Mononuclear cell (primary cell): ENCODE results near the gene PNLIPRP3. TPM values are rescaled to one million over a fixed set of nuclear protein-coding genes. Genes with fewer than 3 reads are reported as not detected.
"Not testable (repeated sequence)": the region's sequence is repeated elsewhere in the genome, so short reads cannot be mapped to it uniquely, and the experiment has no call there.

Source experiments
- H3K27me3 ChIP-seq: 2 replicates; pipeline ENCODE4 v1.6.0; 2011; ENCODE audit warnings: low read length, control low read depth; ENCODE audit not compliant: insufficient read depth
- H3K4me1 ChIP-seq: 2 replicates; pipeline ENCODE4 v1.5.1; 2011; ENCODE audit warnings: mild to moderate bottlenecking, low read length, control low read depth; ENCODE audit not compliant: insufficient read depth
- H3K4me3 ChIP-seq: 2 replicates; pipeline ENCODE4 v1.5.1; 2011; ENCODE audit warnings: mild to moderate bottlenecking, low read length, moderate library complexity
- H3K9me3 ChIP-seq: 2 replicates; pipeline ENCODE4 v1.5.1; 2011; ENCODE audit warnings: low read depth, mild to moderate bottlenecking, control low read depth, low read length
- total RNA-seq: library from RNA; depleted of rRNA; stranded (reverse); fragments of >200 nt; gene quantifications from one replicate; pipeline ENCODE4 v1.2.3, GENCODE V29; 2012

The PNLIPRP3 gene
- not detected for total RNA-seq

- Histone ChIP-seq H3K9me3 (no peaks in the 10 kb centered on the region), H3K4me3 (no peak within 1 kb of the TSS), H3K4me1 (no peaks in the 10 kb centered on the region), H3K27me3 (no peaks in the 10 kb centered on the region)
These were observed at the start of gene PNLIPRP3 for GRCh38 chr10:116427671-116428070. TSS of gene PNLIPRP3 (plus strand) at chr10:116427847. CDS start at chr10:116428013, 166 bp downstream.

- Histone ChIP-seq H3K4me3 (no peak overlapping the region), H3K27me3 (no peaks in the 10 kb centered on the region), H3K4me1 (no peaks in the 10 kb centered on the region), H3K9me3 (no peaks in the 10 kb centered on the region)
These were observed 45.4 kb upstream of the PNLIPRP3 start for GRCh38 chr10:116382290-116382689.

DNA sequence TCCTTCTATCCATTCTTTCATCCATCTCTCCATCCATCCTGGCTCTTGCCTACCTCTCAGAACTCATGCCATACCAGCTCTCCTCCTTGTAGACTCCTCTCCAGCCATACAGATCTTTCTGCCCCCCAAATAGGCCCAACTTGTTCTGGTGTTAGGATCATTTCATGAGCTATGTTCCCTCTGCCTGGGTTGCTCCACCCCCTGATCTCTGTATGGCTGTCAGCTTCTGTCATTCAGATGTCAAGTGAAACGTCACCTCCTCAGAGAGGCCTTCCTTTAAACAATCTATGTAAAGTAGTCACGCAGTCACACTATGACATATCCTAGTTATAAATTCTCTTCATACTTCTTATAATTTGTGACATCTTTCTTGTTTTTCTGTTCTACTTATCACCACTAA is 42.3 kb upstream of the PNLIPRP3 start:
- Histone ChIP-seq H3K4me3 (no peak overlapping the region), H3K4me1 (no peaks in the 10 kb centered on the region), H3K27me3 (no peaks in the 10 kb centered on the region), H3K9me3 (no peaks in the 10 kb centered on the region)

DNA sequence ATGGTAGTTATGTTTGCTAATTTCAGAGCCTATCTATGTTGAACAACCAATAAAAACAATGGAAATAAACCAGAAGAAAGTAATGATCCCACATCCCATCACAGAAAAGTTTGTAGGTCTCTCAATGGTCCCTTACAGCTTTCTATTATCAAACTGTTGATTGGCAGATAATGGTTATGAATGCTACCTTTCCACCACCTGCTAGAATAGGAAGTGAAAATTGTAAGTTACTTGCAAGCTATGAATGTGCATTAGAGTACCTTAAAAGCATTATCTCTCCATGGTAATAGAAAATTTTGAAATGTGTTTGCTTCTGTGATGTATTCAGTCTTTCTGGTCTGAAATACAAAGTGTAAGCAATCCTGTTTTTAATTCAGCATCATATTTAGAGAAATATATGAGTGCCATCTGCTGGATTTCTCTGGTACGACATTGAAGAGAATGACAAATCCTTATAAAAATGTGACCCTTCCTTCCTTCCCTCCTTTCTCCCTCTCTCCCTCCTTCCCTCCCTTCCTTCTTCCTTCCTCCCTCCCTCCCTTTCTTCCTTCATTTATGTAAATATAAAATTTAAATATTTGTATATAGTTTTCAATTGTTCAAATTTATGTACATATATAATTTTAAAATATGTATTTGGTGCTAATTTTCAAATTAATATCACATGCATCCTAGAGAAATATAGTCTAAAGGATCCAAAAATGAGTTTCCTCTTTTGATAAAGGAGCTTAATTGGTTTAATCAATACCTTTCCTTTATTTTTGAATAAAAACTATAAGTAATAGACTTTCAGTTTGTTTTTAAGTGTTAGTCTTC is 41.4 kb upstream of the PNLIPRP3 start:
- Histone ChIP-seq H3K4me1 (no peaks in the 10 kb centered on the region), H3K9me3 (no peaks in the 10 kb centered on the region), H3K27me3 (no peaks in the 10 kb centered on the region), H3K4me3 (no peak overlapping the region)

DNA sequence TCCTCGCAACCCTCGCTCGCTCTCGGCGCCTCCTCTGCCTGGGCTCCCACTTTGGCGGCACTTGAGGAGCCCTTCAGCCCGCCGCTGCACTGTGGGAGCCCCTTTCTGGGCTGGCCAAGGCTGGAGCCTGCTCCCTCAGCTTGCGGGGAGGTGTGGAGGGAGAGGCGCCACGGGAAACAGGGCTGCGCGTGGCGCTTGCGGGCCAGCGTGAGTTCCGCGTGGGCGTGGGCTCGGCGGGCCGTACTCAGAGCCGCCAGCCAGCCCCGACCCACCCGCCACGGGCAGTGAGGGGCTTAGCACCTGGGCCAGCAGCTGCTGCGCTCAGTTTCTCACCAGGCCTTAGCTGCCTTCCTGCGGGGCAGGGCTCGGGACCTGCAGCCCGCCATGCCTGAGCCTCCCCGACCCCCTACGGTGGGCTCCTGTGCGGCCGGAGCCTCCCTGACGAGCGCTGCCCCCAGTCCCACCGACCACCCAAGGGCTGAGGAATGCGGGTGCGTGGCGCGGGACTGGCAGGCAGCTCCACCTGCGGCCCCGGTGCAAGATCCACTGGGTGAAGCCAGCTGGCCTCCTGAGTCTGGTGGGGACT is 34.3 kb upstream of the PNLIPRP3 start:
- not testable (repeated sequence) for H3K9me3 ChIP-seq

GRCh38 chr10:116395223-116395985 is 32.2 kb upstream of the PNLIPRP3 start:
- Histone ChIP-seq H3K27me3 (no peaks in the 10 kb centered on the region), H3K9me3 (no peaks in the 10 kb centered on the region), H3K4me1 (no peaks in the 10 kb centered on the region), H3K4me3 (no peak overlapping the region)

More for the DNA sequence above, 34.3 kb upstream of the PNLIPRP3 start:
- not testable (repeated sequence) for H3K4me3 ChIP-seq, H3K4me1 ChIP-seq, H3K27me3 ChIP-seq

DNA sequence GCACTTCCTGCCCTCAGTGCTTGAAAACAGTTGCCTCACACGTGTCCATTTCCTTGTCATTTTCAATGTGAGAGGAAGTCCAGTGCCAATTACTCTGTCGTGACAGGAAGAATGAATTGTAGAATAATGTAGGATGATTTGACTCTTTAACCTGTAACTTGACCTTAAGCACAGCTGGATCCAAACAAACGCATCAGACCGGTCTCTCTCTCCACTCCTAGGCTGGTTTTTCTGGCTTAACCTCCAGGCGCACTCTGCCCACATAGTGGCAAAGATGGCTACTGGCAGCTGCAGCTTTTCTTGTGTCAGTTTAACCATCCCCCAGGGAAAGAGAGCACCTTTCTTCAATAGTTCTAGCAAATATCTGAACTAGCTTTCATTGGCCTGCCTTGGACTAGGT is 29.4 kb upstream of the PNLIPRP3 start:
- no peaks in the 10 kb centered on the region for H3K27me3 ChIP-seq
- no peaks in the 10 kb centered on the region for H3K9me3 ChIP-seq
- H3K4me3 ChIP-seq, result no peak overlapping the region
- H3K4me1 ChIP-seq, result no peaks in the 10 kb centered on the region

GRCh38 chr10:116402858-116403257 is 24.8 kb upstream of the PNLIPRP3 start:
- Histone ChIP-seq H3K27me3 (no peaks in the 10 kb centered on the region), H3K9me3 (no peaks in the 10 kb centered on the region), H3K4me1 (no peaks in the 10 kb centered on the region), H3K4me3 (no peak overlapping the region)

DNA sequence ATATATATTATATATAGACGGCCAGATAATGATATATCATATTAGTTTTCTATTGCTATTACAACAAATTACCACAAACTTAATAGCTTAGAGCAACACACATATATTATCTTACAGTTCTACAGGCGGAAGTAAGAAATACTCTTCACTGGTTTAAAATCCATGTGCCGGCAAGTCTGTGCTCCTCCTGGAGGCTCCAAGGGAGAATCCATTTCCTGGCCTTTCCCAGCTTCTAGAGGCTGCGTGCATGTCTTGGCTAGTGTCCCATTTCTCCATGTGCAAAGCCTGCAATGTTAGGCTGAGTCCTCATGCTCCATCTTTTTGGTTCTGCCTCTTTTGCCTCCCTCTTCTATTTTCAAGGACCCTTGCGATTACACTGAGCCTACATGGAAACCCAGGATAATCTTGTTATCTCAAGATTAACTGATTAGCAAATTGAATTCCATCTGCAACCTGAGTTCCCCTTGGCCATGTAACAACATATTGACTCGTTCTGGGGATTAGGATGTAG is 23.9 kb upstream of the PNLIPRP3 start:
- Histone ChIP-seq H3K4me3 (no peak overlapping the region), H3K9me3 (no peaks in the 10 kb centered on the region), H3K27me3 (no peaks in the 10 kb centered on the region), H3K4me1 (no peaks in the 10 kb centered on the region)

GRCh38 chr10:116408719-116409118 is 18.9 kb upstream of the PNLIPRP3 start:
- no peaks in the 10 kb centered on the region for H3K9me3 ChIP-seq
- no peak overlapping the region for H3K4me3 ChIP-seq
- no peaks in the 10 kb centered on the region for H3K4me1 ChIP-seq
- H3K27me3 ChIP-seq, result no peaks in the 10 kb centered on the region

- Histone ChIP-seq H3K4me1 (no peaks in the 10 kb centered on the region), H3K4me3 (no peak overlapping the region), H3K9me3 (no peaks in the 10 kb centered on the region), H3K27me3 (no peaks in the 10 kb centered on the region)
These were observed 17.3 kb upstream of the PNLIPRP3 start for GRCh38 chr10:116410351-116410750.

DNA sequence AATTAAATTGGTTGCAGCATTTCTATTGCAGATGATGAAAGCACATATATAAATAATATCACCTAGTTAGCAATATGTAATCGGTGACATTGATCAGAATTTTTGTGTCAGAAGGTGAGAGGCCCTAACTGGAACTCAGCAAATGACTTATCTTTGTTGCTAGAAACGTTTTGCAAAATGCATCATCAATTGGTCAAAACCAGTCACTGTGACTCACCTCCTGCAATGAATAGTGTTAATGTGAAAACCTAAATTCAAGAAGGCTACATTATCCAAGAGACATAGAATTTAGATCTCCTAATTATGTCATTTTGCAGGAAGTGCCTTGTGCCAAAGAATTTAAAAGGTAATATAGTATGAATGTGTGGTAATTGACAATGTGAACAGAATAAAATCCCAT is 9.8 kb upstream of the PNLIPRP3 start:
- H3K27me3 ChIP-seq, result no peaks in the 10 kb centered on the region
- no peaks in the 10 kb centered on the region for H3K4me1 ChIP-seq
- no peak overlapping the region for H3K4me3 ChIP-seq
- H3K9me3 ChIP-seq, result no peaks in the 10 kb centered on the region

DNA sequence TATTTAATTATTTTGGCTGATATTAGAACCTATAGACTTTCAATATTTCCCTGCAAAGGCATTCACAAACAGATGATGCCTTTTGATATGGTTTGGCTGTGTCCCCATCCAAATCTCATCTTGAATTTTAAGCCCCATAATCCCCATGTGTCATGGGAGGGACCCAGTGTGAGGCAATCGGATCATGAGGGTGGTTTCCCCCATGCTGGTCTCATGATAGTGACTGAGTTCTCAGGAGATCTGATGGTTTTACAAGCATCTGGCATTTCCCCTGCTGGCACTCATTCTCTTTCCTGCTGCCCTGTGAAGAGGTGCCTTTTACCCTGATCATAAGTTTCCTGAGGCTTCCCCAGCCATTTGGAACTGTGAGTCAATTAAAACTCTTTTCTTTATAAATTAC is 9.3 kb upstream of the PNLIPRP3 start:
- no peak overlapping the region for H3K4me3 ChIP-seq

GRCh38 chr10:116421815-116422214 is 5.8 kb upstream of the PNLIPRP3 start:
- Histone ChIP-seq H3K9me3 (no peaks in the 10 kb centered on the region), H3K27me3 (no peaks in the 10 kb centered on the region), H3K4me1 (no peaks in the 10 kb centered on the region), H3K4me3 (no peak overlapping the region)

More for the DNA sequence above, 9.3 kb upstream of the PNLIPRP3 start:
- Histone ChIP-seq H3K27me3 (no peaks in the 10 kb centered on the region), H3K9me3 (no peaks in the 10 kb centered on the region), H3K4me1 (no peaks in the 10 kb centered on the region)

- no peaks in the 10 kb centered on the region for H3K4me1 ChIP-seq
- H3K9me3 ChIP-seq, result no peaks in the 10 kb centered on the region
- H3K27me3 ChIP-seq, result no peaks in the 10 kb centered on the region
- H3K4me3 ChIP-seq, result no peak overlapping the region
These were observed 1.8 kb downstream of the PNLIPRP3 start for GRCh38 chr10:116429288-116429977.
